ENCODE measurements around the gene AFG1L. TPM values are rescaled to one million over a fixed set of nuclear protein-coding genes. Genes with fewer than 3 reads are reported as not detected.

Gene AFG1L
- total RNA-seq, 1 donor from 2014 or later = 8.2 TPM

- peak overlapping the region; percentile 9 for H3K27ac Mint-ChIP-seq (ENCODE audit: unreplicated experiment)
- DNase-seq (ENCODE audit: low read depth, low spot score) = no peak
- no peaks in the 10 kb centered on the region for H3K9me3 Mint-ChIP-seq
- H3K4me3 Mint-ChIP-seq = no peak overlapping the region
- no peaks in the 10 kb centered on the region for H3K36me3 Mint-ChIP-seq (ENCODE audit: low read depth)
- peaks cover 47% of the 10 kb centered on the region for H3K4me1 Mint-ChIP-seq
- TF ChIP-seq CTCF (conservative IDR thresholded peaks at IDR 0.05) = no peak
- H3K27me3 Mint-ChIP-seq (ENCODE audit: low read depth) = no peaks in the 10 kb centered on the region
Observed at GRCh38 chr6:108464418-108465097, 169.7 kb downstream of the AFG1L start.

GRCh38 chr6:108465098-108465495 is 170.2 kb downstream of the AFG1L start:
- H3K4me3 Mint-ChIP-seq = no peak overlapping the region
- H3K27me3 Mint-ChIP-seq (ENCODE audit: low read depth) = no peaks in the 10 kb centered on the region
- no peaks in the 10 kb centered on the region for H3K36me3 Mint-ChIP-seq (ENCODE audit: low read depth)
- no peaks in the 10 kb centered on the region for H3K9me3 Mint-ChIP-seq
- H3K27ac Mint-ChIP-seq (ENCODE audit: unreplicated experiment) = no peak overlapping the region
- TF ChIP-seq CTCF (conservative IDR thresholded peaks at IDR 0.05) = no peak
- H3K4me1 Mint-ChIP-seq = peaks cover 47% of the 10 kb centered on the region
- no peak for DNase-seq (ENCODE audit: low read depth, low spot score)

GRCh38 chr6:108468346-108468745 is 173.5 kb downstream of the AFG1L start:
- no peak for DNase-seq (ENCODE audit: low read depth, low spot score)
- Mint-ChIP-seq H3K27ac (ENCODE audit: unreplicated experiment) (no peak overlapping the region), H3K36me3 (ENCODE audit: low read depth) (no peaks in the 10 kb centered on the region), H3K9me3 (no peaks in the 10 kb centered on the region), H3K4me3 (no peak overlapping the region), H3K27me3 (ENCODE audit: low read depth) (no peaks in the 10 kb centered on the region), H3K4me1 (peaks cover 40% of the 10 kb centered on the region)
- no peak for TF ChIP-seq CTCF (conservative IDR thresholded peaks at IDR 0.05)

GRCh38 chr6:108469316-108469715 is 174.5 kb downstream of the AFG1L start:
- Mint-ChIP-seq H3K4me1 (peaks cover 30% of the 10 kb centered on the region), H3K9me3 (no peaks in the 10 kb centered on the region), H3K27me3 (ENCODE audit: low read depth) (no peaks in the 10 kb centered on the region), H3K27ac (ENCODE audit: unreplicated experiment) (no peak overlapping the region), H3K4me3 (no peak overlapping the region), H3K36me3 (ENCODE audit: low read depth) (no peaks in the 10 kb centered on the region)
- no peak for DNase-seq (ENCODE audit: low read depth, low spot score)
- TF ChIP-seq CTCF (conservative IDR thresholded peaks at IDR 0.05) = no peak

- no peak for TF ChIP-seq CTCF (conservative IDR thresholded peaks at IDR 0.05)
- Mint-ChIP-seq H3K36me3 (ENCODE audit: low read depth) (no peaks in the 10 kb centered on the region), H3K9me3 (no peaks in the 10 kb centered on the region), H3K4me3 (no peak overlapping the region), H3K27me3 (ENCODE audit: low read depth) (no peaks in the 10 kb centered on the region), H3K4me1 (peaks cover 22% of the 10 kb centered on the region), H3K27ac (ENCODE audit: unreplicated experiment) (no peak overlapping the region)
- no peak for DNase-seq (ENCODE audit: low read depth, low spot score)
Observed at GRCh38 chr6:108473197-108473596, 178.3 kb downstream of the AFG1L start.
